Natural killer cell (primary cell): Measurements from ENCODE around the gene MMP11. TPM values are rescaled to one million over a fixed set of nuclear protein-coding genes. Genes with fewer than 3 reads are reported as not detected.

Experiments
- ATAC-seq, 3 donors: fragments of 150-1000 bp in 2 of 3; fragments of 200-7000 bp in 1 of 3; cut with Tn5 transposase; 1 replicate in 1 of 3; 2 replicates in 2 of 3; pipeline ENCODE4 v1.10.0; 2021; ENCODE audit warnings: mild to moderate bottlenecking in 2 of 3, moderate library complexity in 2 of 3
- DNase-seq, 2 donors: peaks; one replicate each; pipeline versions ENCODE4 v3.0.0 to v3.0.0-alpha.2; 2013 to 2021; ENCODE audit warnings: mixed read lengths in 1 of 2
- H3K27ac ChIP-seq: one replicate; pipeline ENCODE4 v1.5.1; 2013; ENCODE audit warnings: mild to moderate bottlenecking, low read length
- H3K27me3 ChIP-seq: one replicate; pipeline ENCODE4 v1.6.1; 2013; ENCODE audit warnings: low read length; ENCODE audit not compliant: control insufficient read depth, insufficient read depth
- H3K36me3 ChIP-seq: one replicate; pipeline ENCODE4 v1.6.1; 2013; ENCODE audit warnings: low read length; ENCODE audit not compliant: control insufficient read depth, insufficient read depth
- H3K4me1 ChIP-seq: one replicate; pipeline ENCODE4 v1.6.1; 2013; ENCODE audit warnings: low read length; ENCODE audit not compliant: control insufficient read depth, insufficient read depth
- H3K4me3 ChIP-seq: one replicate; pipeline ENCODE4 v1.5.1; 2013; ENCODE audit warnings: low read length
- H3K9me3 ChIP-seq: one replicate; pipeline ENCODE4 v1.6.1; 2013; ENCODE audit warnings: low read length; ENCODE audit not compliant: control insufficient read depth, insufficient read depth
- H3K27ac Mint-ChIP-seq, 2 donors: one replicate each; pipeline ENCODE4 v1.8.0; 2022; ENCODE audit warnings: mild to moderate bottlenecking in 2 of 2, mixed read lengths in 2 of 2, moderate library complexity in 1 of 2
- H3K27me3 Mint-ChIP-seq, 2 donors: one replicate each; pipeline ENCODE4 v1.8.0; 2022; ENCODE audit warnings: low read depth in 2 of 2, mixed read lengths in 2 of 2
- H3K36me3 Mint-ChIP-seq: one replicate; pipeline ENCODE4 v1.8.0; 2022; ENCODE audit warnings: mixed read lengths
- H3K4me1 Mint-ChIP-seq, 2 donors: one replicate each; pipeline ENCODE4 v1.8.0; 2022; ENCODE audit warnings: mixed read lengths in 2 of 2
- H3K4me3 Mint-ChIP-seq: one replicate; pipeline ENCODE4 v1.8.0; 2022; ENCODE audit warnings: mild to moderate bottlenecking, moderate library complexity, mixed read lengths
- H3K9me3 Mint-ChIP-seq, 2 donors: one replicate each; pipeline ENCODE4 v1.8.0; 2022; ENCODE audit warnings: mixed read lengths in 2 of 2
- WGBS: methylation state at CpG from one replicate; pipeline ENCODE4 v1.1.7; 2013; ENCODE audit warnings: missing lambda C conversion rate; ENCODE audit not compliant: insufficient coverage; 5-methylcytosine and 5-hydroxymethylcytosine counted together
- intact Hi-C: fragments of 100-400 bp; cut with micrococcal nuclease; formaldehyde crosslinking; loops from one replicate; pipeline ENCODE4 v1.14.2; 2022
- total RNA-seq, 4 donors: library from RNA; stranded (reverse); fragments of 120-200 nt in 1 of 4; gene quantifications; one replicate each; pipeline versions ENCODE4 v1.2.3 to v1.2.4, GENCODE V29; 2013 to 2022
- TF ChIP-seq, protein P1 (sequence below): fragments of 200-600 bp; IDR thresholded peaks from one replicate; pipeline ENCODE4 v1.8.0; 2022; ENCODE audit warnings: antibody characterized with exemption

MMP11 gene
- total RNA-seq, 3 donors from 2014 or later (not counting 1 experiment from before 2014, with no cell fraction given), result 0.71 to 1.7 (median 0.91) TPM

DNA sequence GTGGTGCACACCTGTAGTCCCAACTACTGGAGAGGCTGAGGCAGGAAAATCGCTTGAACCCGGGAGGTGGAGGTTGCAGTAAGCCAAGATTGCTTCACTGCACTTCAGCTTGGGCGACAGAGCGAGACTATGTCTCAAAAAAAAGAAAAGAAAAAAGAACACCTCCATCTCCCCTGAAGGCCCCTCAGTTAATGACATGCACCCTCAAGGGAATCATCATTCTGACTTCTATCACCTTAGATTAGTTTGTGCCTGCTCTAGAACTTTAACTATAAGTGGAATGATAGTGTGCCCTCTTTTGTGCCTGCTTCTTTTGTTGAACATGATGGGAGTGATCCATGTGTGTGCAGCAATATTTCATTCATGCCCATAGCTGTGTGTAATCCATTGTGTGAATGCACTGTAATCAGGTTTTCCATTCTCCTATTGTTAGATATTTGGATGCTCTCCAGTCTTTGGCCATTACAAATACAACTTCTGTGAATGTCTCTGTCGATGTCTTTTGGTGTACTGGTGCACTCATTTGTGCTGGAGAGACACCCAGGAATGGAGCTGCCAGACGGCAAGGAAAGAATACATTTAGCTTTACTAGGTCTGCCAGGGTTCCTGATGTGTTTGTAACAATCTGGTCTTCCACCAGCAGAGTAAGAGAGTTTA lies 17.5 kb upstream of the MMP11 start:
- Histone ChIP-seq H3K4me1 (peaks cover 22% of the 10 kb centered on the region), H3K4me3 (no peak overlapping the region), H3K27ac (no peak overlapping the region), H3K36me3 (no peaks in the 10 kb centered on the region), H3K27me3 (no peaks in the 10 kb centered on the region), H3K9me3 (no peaks in the 10 kb centered on the region)
- Mint-ChIP-seq H3K27ac (no peak overlapping the region), H3K27me3 (no peaks in the 10 kb centered on the region), H3K36me3 (no peaks in the 10 kb centered on the region), H3K4me3 (no peak overlapping the region), H3K4me1 (peaks cover 7 to 12% of the 10 kb centered on the region in 2 donors), H3K9me3 (no peaks in the 10 kb centered on the region)
- no peak for DNase-seq
- ATAC-seq, result no peak
- 83% methylated on average over 6 of the region's 6 CpGs for WGBS
- intact Hi-C loops, result no loop called here
- TF ChIP-seq, protein P1, sequence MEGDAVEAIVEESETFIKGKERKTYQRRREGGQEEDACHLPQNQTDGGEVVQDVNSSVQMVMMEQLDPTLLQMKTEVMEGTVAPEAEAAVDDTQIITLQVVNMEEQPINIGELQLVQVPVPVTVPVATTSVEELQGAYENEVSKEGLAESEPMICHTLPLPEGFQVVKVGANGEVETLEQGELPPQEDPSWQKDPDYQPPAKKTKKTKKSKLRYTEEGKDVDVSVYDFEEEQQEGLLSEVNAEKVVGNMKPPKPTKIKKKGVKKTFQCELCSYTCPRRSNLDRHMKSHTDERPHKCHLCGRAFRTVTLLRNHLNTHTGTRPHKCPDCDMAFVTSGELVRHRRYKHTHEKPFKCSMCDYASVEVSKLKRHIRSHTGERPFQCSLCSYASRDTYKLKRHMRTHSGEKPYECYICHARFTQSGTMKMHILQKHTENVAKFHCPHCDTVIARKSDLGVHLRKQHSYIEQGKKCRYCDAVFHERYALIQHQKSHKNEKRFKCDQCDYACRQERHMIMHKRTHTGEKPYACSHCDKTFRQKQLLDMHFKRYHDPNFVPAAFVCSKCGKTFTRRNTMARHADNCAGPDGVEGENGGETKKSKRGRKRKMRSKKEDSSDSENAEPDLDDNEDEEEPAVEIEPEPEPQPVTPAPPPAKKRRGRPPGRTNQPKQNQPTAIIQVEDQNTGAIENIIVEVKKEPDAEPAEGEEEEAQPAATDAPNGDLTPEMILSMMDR, result no peak

DNA sequence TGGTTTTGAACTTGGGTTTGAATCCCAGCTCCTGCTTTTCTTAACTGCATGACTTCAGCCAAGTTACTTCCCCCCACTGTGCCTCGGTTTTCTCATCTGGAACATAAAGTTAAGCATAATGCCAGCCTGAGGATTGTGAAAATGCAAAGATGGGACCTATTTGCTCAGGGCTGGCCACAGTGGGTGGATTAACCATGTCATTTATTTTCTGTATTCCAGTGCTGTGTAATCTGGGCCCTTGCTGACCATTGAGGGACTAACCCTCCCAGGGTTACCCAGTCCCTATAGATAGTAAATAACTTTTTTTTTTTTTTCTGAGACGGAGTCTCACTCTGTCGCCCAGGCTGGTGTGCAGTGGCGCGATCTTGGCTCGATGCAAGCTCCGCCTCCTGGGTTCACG lies 16.9 kb upstream of the MMP11 start:
- Mint-ChIP-seq H3K36me3 (no peaks in the 10 kb centered on the region), H3K4me3 (no peak overlapping the region), H3K9me3 (no peaks in the 10 kb centered on the region), H3K27ac (no peak overlapping the region), H3K27me3 (no peaks in the 10 kb centered on the region), H3K4me1 (peaks cover 1 to 6% of the 10 kb centered on the region in 2 donors)
- WGBS, result 88% methylated on average over 7 of the region's 8 CpGs
- Histone ChIP-seq H3K27ac (no peak overlapping the region), H3K36me3 (no peaks in the 10 kb centered on the region), H3K9me3 (no peaks in the 10 kb centered on the region), H3K4me3 (no peak overlapping the region), H3K4me1 (peaks cover 16% of the 10 kb centered on the region), H3K27me3 (no peaks in the 10 kb centered on the region)
- ATAC-seq, result no peak
- intact Hi-C loops, result no loop called here
- TF ChIP-seq, protein P1, result no peak
- no peak for DNase-seq

DNA sequence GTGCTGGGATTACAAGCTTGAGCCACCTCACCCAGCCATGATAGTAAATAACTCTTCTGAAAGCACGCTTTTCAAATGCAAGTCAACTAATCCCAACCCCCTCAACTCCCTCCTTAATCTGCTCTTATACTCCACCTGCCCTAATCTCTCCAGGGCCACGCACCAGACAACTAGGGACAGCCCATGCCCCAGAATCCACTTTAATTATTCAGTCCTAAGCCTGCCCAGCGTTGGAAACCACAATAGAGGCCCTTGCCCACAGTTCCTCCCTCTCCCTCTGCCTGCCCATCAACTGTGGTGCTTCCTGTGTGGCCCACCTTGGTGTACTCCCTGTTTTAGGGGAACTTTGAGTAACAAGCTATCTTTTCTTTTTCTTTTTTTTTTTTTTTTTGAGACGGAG lies 15.8 kb upstream of the MMP11 start:
- Histone ChIP-seq H3K36me3 (no peaks in the 10 kb centered on the region), H3K4me3 (no peak overlapping the region), H3K4me1 (peaks cover 10% of the 10 kb centered on the region), H3K27ac (no peak overlapping the region), H3K27me3 (no peaks in the 10 kb centered on the region), H3K9me3 (no peaks in the 10 kb centered on the region)
- Mint-ChIP-seq H3K9me3 (no peaks in the 10 kb centered on the region), H3K36me3 (no peaks in the 10 kb centered on the region), H3K27ac (no peak overlapping the region), H3K27me3 (no peaks in the 10 kb centered on the region), H3K4me3 (no peak overlapping the region), H3K4me1 (peaks cover 0 to 4% of the 10 kb centered on the region in 2 donors)
- TF ChIP-seq, protein P1, result no peak
- DNase-seq, result no peak
- intact Hi-C loops, result no loop called here
- ATAC-seq, result no peak
- 24% methylated on average over 4 of the region's 4 CpGs for WGBS

DNA sequence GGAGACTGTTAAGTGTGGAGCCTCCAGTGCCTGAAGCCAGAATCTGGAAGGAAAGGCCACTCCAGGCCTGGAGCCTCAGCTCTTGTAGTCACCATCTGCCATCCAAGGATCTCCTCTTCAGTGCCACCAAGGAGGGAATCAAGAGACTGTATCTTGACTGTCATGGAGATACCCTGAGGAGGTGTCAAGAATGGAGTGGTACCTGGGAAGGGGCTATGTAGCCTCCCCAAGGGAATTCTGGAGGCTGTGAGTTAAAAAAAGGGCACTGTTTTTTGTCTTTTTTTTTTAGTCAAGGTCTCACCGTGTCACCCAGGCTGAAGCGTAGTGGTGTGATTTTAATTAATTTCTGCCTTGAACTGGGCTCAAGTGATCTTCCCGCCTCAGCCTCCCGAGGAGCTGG lies 13.1 kb upstream of the MMP11 start:
- DNase-seq, result no peak
- H3K36me3 ChIP-seq, result no peaks in the 10 kb centered on the region
- H3K27me3 ChIP-seq, result no peaks in the 10 kb centered on the region
- TF ChIP-seq, protein P1, result no peak
- peaks cover 5 to 17% of the 10 kb centered on the region in 2 donors for H3K4me1 Mint-ChIP-seq
- no peak overlapping the region for H3K4me3 Mint-ChIP-seq
- H3K36me3 Mint-ChIP-seq, result no peaks in the 10 kb centered on the region
- no peak overlapping the region for H3K27ac Mint-ChIP-seq
- no peaks in the 10 kb centered on the region for H3K27me3 Mint-ChIP-seq
- no peak overlapping the region for H3K27ac ChIP-seq
- H3K4me3 ChIP-seq, result no peak overlapping the region
- ATAC-seq, result no peak
- H3K9me3 Mint-ChIP-seq, result no peaks in the 10 kb centered on the region
- WGBS, result 94% methylated on average over 4 of the region's 4 CpGs
- H3K4me1 ChIP-seq, result peaks cover 21% of the 10 kb centered on the region
- H3K9me3 ChIP-seq, result no peaks in the 10 kb centered on the region
- intact Hi-C loops, result no loop called here
